Measurements from ENCODE around the gene CREB3.
A peak's percentile ranks its signal among the peaks of the same experiment; 100 is the strongest.

The CREB3 gene

GRCh38 chr9:35727676-35728040, 4.8 kb upstream of the CREB3 start:
- DNase-seq (ENCODE audit: low read depth in 2 of 2) = no peak

GRCh38 chr9:35728041-35728971, 4.2 kb upstream of the CREB3 start:
- no peak for DNase-seq (ENCODE audit: low read depth in 2 of 2)

- DNase-seq (ENCODE audit: low read depth in 2 of 2) = no peak
Observed at GRCh38 chr9:35729101-35729500, 3.4 kb upstream of the CREB3 start.

- DNase-seq (ENCODE audit: low read depth in 2 of 2) = no peak
Observed at GRCh38 chr9:35729700-35730485, 2.6 kb upstream of the CREB3 start.

GRCh38 chr9:35730486-35730854, 2.0 kb upstream of the CREB3 start:
- no peak for DNase-seq (ENCODE audit: low read depth in 2 of 2)

GRCh38 chr9:35731415-35732184, 866 bp upstream of the CREB3 start:
- DNase-seq (ENCODE audit: low read depth in 2 of 2) = no peak

- DNase-seq (ENCODE audit: low read depth in 2 of 2) = no peak
Observed at GRCh38 chr9:35732800-35733541, 505 bp downstream of the CREB3 start.

GRCh38 chr9:35734096-35734495, 1.6 kb downstream of the CREB3 start:
- no peak for DNase-seq (ENCODE audit: low read depth in 2 of 2)

GRCh38 chr9:35736201-35736633, 3.8 kb downstream of the CREB3 start:
- peak in 1 of 2 donors; percentile 51 for DNase-seq (ENCODE audit: low read depth in 2 of 2)

GRCh38 chr9:35737143-35737542, 4.7 kb downstream of the CREB3 start:
- DNase-seq (ENCODE audit: low read depth in 2 of 2) = no peak

GRCh38 chr9:35738186-35738585, 5.7 kb downstream of the CREB3 start:
- no peak for DNase-seq (ENCODE audit: low read depth in 2 of 2)

- no peak for DNase-seq (ENCODE audit: low read depth in 2 of 2)
Observed at GRCh38 chr9:35738924-35739323, 6.5 kb downstream of the CREB3 start.

GRCh38 chr9:35740243-35740642, 7.8 kb downstream of the CREB3 start:
- no peak for DNase-seq (ENCODE audit: low read depth in 2 of 2)

- no peak for DNase-seq (ENCODE audit: low read depth in 2 of 2)
Observed at GRCh38 chr9:35741740-35742139, 9.3 kb downstream of the CREB3 start.

GRCh38 chr9:35743452-35743851, 11.0 kb downstream of the CREB3 start:
- DNase-seq (ENCODE audit: low read depth in 2 of 2) = no peak

- DNase-seq (ENCODE audit: low read depth in 2 of 2) = no peak
Observed at GRCh38 chr9:35743880-35744518, 11.5 kb downstream of the CREB3 start.

GRCh38 chr9:35745569-35745968, 13.1 kb downstream of the CREB3 start:
- DNase-seq (ENCODE audit: low read depth in 2 of 2) = no peak

- no peak for DNase-seq (ENCODE audit: low read depth in 2 of 2)
Observed at GRCh38 chr9:35746583-35746982, 14.1 kb downstream of the CREB3 start.

- DNase-seq (ENCODE audit: low read depth in 2 of 2) = no peak
Observed at GRCh38 chr9:35748242-35748857, 15.9 kb downstream of the CREB3 start.

GRCh38 chr9:35748858-35749514, 16.5 kb downstream of the CREB3 start, which contains the start of the genes GBA2 and RGP1:
Gene GBA2 (minus strand): TSS chr9:35749228. CDS start chr9:35748704, 524 bp downstream.
Gene RGP1 (plus strand): TSS chr9:35749287. CDS start chr9:35749756, 469 bp downstream.
- peak in 1 of 2 donors; percentile 66 for DNase-seq (ENCODE audit: low read depth in 2 of 2)
